Measurements from ENCODE around the gene HAND1. TPM values are rescaled to one million over a fixed set of nuclear protein-coding genes. Genes with fewer than 3 reads are reported as not detected.

HAND1 gene
- total and polyA plus RNA-seq, 9 of the 15 experiments (the other 6 are each of a cell fraction or from before 2014, with no cell fraction given): not detected

- no peak overlapping the region for H3K4me2 ChIP-seq (ENCODE audit: insufficient read depth, low read length)
- no peaks in the 10 kb centered on the region for H3K9me3 ChIP-seq (replicated peaks; ENCODE audit: control insufficient read depth, insufficient read depth, low read depth, low read length)
- no peak overlapping the region for H3K4me3 ChIP-seq
- H3K27ac ChIP-seq (ENCODE audit: extremely low read depth, low read depth, low read length): no peak overlapping the region
- in situ Hi-C loops (cut with MboI): no loop called here
- H3K9me1 ChIP-seq (ENCODE audit: control insufficient read depth, insufficient read depth, low read length): no peaks in the 10 kb centered on the region
- H3K9ac ChIP-seq (ENCODE audit: insufficient read depth in 1 of 2, low read depth in 2 of 2, low read length in 2 of 2): no peak overlapping the region
- POLR2A ChIA-PET: interaction anchor here (1.0 kb wide), 1 partner anchor 145 kb away, joined by 3 read pairs; no protein-coding TSS in a partner anchor
- BruUV-seq (replicated peaks): no TSS peak
- H3K4me1 ChIP-seq (replicated peaks in 1 of 2; ENCODE audit: control insufficient read depth in 2 of 2, insufficient read depth in 2 of 2, low read length in 2 of 2): peaks cover 0 to 3% of the 10 kb centered on the region in 2 experiments; a peak in 1 of 5 replicates
- FAIRE-seq (no peak), ATAC-seq (no peak), DNase-seq (ENCODE audit: extremely low read depth in 1 of 4, low spot score in 3 of 4) (no peak)
- CTCF ChIA-PET (ENCODE audit: low intra/inter-chr PET ratio): no interaction called here
- intact Hi-C loops (cut with micrococcal nuclease): no loop called here
- WGBS (ENCODE audit: insufficient coverage, low coverage, missing lambda C conversion rate): 0% methylated on average over 2 of the region's 2 CpGs
- no peak overlapping the region for H2AFZ ChIP-seq (ENCODE audit: low read depth, low read length)
- no peaks in the 10 kb centered on the region for H3K79me2 ChIP-seq (ENCODE audit: control insufficient read depth, insufficient read depth, low read length)
- H3K27me3 ChIP-seq (ENCODE audit: control insufficient read depth in 2 of 2, insufficient read depth in 2 of 2, low read length in 2 of 2): peaks cover 33 to 40% of the 10 kb centered on the region in 2 experiments
- H4K20me1 ChIP-seq (replicated peaks; ENCODE audit: control insufficient read depth, insufficient read depth, low read length): peaks cover 2% of the 10 kb centered on the region; the same call in 1 of the 2 replicates
- TF ChIP-seq MED1 (CRISPR knock-in tag; IDR thresholded peaks at IDR 0.05; ENCODE audit: borderline replicate concordance) (no peak), HDGF (IDR thresholded peaks at IDR 0.05) (no peak), ZNF354B (CRISPR knock-in tag; IDR thresholded peaks at IDR 0.05) (no peak), ETV1 (tag; conservative IDR thresholded peaks at IDR 0.05; ENCODE audit: low read depth) (no peak), MTA1 (IDR thresholded peaks at IDR 0.05; ENCODE audit: borderline replicate concordance) (no peak), RCOR1 (IDR thresholded peaks at IDR 0.05; ENCODE audit: borderline replicate concordance in 1 of 2, low read depth in 2 of 2, low read length in 2 of 2) (peak in 1 of 2 experiments; percentile 71; a peak in 1 of 4 replicates), ZNF174 (CRISPR knock-in tag; IDR thresholded peaks at IDR 0.05) (no peak), ZNF395 (CRISPR knock-in tag; IDR thresholded peaks at IDR 0.05) (no peak), ZNF24 (IDR thresholded peaks at IDR 0.05) (no peak), ZNF785 (CRISPR knock-in tag; IDR thresholded peaks at IDR 0.05) (no peak), CBFA2T3 (IDR thresholded peaks at IDR 0.05) (peak; percentile 17; the same call in 1 of the 2 replicates), ZNF133 (CRISPR knock-in tag; IDR thresholded peaks at IDR 0.05) (no peak), CREM (IDR thresholded peaks at IDR 0.05; ENCODE audit: low read depth) (no peak), TOE1 (IDR thresholded peaks at IDR 0.05; ENCODE audit: borderline replicate concordance) (no peak), TOE1 (CRISPR knock-in tag; IDR thresholded peaks at IDR 0.05; ENCODE audit: borderline replicate concordance, low read depth) (no peak), KDM1A (IDR thresholded peaks at IDR 0.05) (peak in 1 of 2 experiments; percentile 19; a peak in 1 of 4 replicates), CTBP1 (IDR thresholded peaks at IDR 0.05; ENCODE audit: borderline replicate concordance) (no peak), MCM5 (IDR thresholded peaks at IDR 0.05; ENCODE audit: low read depth) (no peak), CHCHD3 (CRISPR knock-in tag; IDR thresholded peaks at IDR 0.05) (no peak)
- no peaks in the 10 kb centered on the region for H3K36me3 ChIP-seq (ENCODE audit: control insufficient read depth, insufficient read depth, low read length)
These were observed 7.9 kb downstream of the HAND1 start for GRCh38 chr5:154470137-154470536.
